HG03139 (cell line): Measurements from ENCODE around the gene C3orf38.
"Not testable (repeated sequence)": the region's sequence is repeated elsewhere in the genome, so short reads cannot be mapped to it uniquely, and the experiment has no call there.

ENCODE experiments used
- ATAC-seq: cut with Tn5 transposase; IDR thresholded peaks from one replicate; pipeline ENCODE4 v1.9.1; 2021; ENCODE audit not compliant: unreplicated experiment

C3orf38 gene

DNA sequence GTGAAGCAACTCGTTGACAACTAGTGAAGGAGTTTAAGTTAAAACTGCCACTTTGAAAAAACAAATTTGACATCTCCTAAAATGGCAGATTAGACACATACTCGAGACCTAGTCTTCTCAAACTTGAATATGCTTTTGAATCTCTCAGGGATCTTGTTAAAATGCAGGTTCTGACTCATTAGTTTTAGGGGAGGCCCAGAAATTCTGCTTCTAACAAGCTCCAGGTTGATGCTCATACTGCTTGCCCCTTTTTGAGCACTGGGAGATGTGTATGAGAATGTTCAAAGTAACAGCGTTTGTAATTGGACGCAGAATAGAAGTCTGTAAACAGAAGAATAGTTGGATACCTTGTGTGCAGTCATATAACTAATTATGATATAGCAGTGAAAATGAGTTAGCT lies 1.6 kb downstream of the C3orf38 start:
- ATAC-seq: no peak

DNA sequence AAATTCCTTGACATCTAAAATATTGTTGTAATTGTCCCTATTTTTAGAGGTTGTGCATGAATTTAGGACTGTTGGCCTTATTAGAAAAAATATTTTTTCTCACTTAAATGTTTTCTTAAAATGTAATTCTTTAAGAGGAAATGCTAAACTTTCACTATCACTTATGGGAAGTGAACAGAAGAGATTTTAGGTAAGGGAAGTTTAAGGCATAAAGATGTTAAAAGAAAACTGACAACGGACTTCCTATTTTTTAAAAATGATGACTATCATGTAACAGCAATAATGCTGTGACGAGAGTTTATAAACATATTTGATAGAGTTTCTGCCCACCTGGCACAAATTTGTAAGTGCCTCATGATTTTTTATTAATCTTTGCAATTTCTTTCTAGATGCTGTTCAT lies 3.1 kb downstream of the C3orf38 start:
- ATAC-seq: no peak

DNA sequence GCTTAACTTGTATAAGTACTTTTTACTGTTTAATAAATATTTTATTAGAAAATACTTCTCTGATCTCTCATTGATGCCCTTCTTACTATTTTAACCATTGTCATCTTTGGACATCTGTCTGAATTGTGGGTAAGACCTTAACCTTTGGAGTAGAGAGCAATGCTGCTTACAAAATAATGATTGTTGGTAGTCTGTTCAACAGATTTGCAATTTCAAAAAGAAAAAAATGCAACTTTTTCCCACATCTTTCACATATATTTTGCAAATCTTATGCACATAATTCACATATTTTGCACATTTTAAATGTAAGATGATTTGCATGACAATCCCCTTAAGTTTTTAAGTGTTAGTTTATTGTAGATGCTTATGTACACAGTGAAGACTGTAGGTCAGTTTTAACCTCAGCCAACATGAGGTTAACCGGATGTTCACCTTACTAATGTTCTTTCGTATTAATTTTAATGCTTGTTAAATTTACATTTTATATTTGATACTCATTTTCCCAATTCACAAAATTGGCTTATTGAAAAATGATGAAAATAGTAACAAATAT lies 16.7 kb downstream of the C3orf38 start:
- ATAC-seq: no peak

DNA sequence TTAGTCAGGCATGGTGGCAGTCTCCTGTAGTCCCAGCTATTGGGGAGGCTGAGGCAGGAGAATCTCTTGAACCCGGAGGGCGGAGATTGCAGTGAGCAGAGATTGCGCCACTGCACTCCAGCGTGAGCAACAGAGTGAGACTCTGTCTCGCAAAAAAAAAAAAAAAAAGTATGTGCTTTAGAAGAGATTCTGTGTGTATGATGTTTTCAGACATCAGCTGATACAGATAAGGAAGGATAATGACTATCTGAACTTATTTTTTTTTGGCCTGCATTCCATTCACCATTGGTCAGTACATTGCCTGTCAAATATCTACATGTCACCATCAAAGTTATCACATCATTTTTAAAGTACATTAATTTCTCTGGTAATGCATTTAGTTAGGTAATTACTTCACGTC lies 17.4 kb downstream of the C3orf38 start:
- no peak for ATAC-seq

DNA sequence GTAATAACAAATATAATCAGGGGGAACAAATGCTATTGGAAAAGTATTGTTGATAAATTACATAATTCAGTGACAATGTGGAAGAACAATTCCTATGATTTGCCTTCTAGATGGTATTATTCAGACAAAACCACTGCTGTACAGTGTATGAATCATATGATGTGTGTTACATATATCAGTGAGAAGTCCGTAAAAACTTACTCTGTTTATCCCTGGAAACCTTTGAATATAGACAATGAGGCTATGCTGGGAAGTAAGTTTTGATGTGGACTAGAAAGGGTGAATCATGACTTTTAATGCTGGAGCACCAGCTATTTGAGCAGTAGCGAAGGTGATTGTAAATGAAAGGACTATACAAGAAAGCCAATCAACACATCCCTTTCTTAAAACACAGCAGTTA lies 17.9 kb downstream of the C3orf38 start:
- no peak for ATAC-seq

DNA sequence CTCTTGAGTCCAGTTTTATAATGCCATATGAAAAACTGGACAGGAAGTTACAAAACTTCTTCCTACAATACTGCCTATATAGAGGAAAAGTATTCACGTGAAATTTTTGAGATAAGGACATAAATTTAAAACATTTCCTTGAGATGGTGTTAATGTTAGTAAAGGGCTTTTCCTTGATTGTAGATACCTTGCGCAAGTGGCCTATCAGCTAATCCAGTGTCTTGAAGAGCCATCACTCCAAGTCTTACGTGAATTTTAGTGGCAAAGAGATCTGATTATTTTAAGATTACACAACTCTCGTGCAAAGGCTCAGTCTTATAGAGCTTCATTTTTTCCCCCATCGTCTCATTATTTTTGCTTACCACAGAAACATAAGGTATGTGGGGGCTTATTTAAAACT lies 18.4 kb downstream of the C3orf38 start:
- no peak for ATAC-seq

DNA sequence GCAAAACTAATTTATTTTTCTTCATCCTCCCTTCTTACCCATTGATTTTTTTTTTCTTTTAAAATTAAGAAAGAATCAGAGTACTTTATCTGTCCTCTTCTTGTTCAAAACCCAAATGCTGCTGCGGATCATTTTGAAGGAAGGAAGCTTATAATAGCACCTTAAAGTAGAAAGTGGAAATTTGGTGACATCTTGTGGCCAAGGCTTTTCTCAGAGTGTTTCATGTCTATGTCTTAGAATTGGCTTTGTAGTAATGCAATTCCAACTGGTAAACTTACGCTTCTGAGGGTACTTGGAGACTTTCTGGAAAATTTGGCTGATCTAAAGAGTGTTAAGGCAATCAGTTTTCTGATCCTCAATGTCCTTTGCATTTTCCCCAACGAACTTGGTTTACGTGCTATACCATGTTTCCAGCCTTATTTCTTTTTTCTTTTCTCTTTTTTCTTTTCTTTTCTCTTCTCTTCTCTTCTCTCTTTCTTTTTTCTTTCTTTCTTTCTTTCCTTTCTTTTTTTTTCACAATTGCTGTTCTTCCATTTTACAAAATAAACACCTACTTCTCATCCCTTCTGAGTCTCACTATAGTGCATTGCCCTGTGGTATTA lies 30.7 kb downstream of the C3orf38 start:
- peak; percentile 89 for ATAC-seq

DNA sequence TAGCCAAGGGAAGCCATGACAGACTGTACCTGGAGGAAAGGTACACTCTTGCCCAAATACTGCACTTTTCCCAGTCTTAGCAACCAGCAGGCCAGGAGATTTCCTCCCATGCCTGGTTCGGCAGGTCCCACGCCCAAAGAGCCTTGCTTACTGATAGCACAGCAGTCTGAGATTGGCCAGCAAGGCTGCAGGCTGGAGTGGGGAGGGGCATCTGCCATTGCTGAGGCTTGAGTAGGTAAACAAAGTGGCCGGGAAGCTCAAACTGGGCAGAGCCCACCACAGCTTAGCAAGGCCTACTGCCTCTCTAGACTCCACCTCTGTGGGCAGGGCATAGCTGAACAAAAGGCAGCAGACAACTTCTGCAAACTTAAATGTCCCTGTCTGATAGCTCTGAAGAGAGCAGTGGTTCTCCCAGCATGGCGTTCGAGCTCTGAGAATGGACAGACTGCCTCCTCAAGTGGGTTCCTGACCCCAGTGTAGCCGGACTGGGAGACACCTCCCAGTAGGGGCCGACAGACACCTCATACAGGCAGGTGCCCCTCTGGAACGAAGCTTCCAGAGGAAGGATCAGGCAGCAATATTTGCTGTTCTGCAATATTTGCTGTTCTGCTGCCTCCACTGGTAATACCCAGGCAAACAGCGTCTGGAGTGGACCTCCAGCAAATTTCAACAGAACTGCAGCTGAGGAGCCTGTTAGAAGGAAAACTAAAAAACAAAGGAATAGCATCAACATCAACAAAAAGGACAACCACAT lies 32.6 kb downstream of the C3orf38 start:
- not testable (repeated sequence) for ATAC-seq

DNA sequence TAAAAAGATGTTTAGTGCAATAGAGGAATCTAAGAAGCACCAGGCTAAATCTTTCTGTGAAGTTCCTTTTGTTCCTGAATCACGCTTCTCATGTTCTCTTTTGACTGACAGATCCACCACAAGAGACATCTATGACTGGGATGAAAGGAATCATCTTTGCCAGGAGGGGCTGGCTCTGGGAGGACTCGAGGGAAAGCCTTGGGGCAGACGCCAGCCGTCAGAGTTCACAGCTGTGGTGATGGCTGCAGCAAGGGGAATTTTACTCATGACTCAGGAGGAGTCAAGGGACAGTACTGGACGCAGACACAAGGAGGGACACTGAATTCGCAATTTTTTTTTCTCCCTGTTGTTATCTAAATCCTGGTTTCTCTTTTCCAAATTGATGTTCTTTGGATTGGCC lies 38.7 kb downstream of the C3orf38 start:
- ATAC-seq: no peak

DNA sequence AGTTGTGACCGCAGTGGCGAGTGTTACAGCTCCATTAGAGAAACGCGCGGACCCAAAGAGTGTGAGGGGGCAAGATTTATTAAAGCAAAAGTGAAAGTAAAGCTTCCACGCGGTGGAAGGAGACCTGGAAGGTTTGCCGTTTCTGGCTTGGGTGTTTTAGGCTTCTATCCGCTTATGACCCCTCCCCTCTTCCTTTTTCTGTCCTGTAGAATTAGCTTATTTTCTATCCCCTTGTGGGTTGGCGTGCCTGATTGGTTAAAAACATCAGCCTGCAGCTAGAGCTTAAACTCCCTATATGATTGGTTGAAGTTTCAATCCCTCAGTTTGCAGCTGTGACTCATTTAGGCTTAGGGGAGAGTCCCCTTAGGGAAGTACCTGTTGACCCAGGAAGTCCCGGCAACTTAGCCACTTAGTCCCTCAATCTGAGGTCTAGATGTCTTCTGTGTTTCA lies 39.6 kb downstream of the C3orf38 start:
- ATAC-seq: peak; percentile 65

DNA sequence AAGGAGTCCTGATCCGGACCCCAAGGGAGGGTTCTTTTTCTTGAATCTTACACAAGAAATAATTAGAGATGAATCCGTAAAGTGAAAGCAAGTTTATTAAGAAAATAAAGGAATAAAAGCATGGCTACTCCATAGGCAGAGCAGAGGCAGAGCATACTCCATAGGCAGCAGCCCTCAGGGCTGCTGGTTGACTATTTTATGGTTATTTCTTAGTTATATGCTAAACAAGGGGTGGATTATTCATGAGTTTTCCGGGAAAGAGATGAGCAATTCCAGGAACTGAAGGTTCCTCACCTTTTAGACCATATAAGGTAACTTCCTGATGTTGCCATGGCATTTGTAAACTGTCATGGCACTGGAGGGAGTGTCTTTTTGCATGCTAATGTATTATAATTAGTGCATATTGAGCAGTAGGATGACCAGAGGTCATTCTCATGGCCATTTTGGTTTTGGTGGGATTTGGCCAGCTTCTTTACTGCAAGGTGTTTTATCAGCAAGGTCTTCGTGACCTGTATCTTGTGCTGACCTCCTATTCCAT lies 42.2 kb downstream of the C3orf38 start:
- no peak for ATAC-seq

DNA sequence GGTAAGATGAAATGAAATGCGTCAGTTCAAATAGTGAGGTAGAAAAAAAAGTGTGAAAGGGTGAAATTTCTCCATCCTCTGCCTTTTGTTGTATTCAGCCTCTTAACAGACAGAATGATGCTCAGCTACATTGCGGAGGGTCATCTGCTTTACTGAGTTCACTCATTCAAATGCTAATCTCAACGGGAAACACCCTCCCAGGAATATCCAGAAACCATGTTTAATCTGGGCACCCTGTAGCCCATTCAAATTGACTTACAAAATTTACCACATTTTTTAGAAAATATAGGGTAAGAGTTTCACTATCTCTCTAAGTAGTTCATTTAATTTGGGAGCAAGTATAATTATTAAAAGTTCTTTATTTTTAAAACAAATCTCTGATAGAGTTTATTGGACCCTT lies 42.9 kb downstream of the C3orf38 start:
- ATAC-seq: no peak

DNA sequence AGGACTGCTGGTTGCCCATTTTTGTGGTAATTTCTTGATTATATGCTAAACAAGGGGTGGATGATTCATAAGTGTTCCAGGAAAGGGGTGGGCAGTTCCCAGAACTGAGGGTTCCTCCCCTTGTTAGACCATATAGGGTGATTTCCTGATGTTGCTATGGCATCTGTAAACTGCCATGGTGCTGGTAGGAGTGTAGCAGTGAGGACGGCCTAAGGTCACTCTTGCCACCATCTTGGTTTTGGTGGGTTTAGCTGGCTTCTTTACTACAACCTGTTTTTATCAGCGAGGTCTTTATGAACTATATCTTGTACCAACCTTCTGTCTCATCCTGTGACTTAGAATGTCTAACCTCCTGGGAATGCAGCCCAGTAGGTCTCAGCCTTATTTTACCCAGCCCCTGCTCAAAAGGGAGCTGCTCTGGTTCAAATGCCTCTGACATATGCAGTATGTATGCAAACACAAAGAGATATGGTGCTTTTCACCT lies 46.2 kb downstream of the C3orf38 start:
- ATAC-seq: no peak

DNA sequence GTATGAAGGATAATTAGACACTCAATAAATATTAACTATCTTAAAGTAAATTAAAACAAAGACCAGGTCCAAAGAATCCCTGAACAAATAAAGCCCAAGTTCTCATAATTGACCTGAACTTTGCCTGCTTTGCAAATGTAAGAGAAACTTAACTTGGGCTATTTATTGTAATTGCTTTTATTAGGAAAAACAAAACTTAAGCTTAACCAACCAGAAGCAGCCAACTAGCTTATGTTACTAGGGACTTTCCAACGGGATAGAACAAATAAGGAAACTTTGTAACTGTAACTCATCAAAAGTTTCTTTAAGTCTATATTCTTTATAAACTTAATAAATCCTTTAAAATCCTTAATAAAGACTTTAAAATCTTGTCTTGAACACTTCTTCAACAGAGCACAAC lies 48.4 kb downstream of the C3orf38 start:
- no peak for ATAC-seq

DNA sequence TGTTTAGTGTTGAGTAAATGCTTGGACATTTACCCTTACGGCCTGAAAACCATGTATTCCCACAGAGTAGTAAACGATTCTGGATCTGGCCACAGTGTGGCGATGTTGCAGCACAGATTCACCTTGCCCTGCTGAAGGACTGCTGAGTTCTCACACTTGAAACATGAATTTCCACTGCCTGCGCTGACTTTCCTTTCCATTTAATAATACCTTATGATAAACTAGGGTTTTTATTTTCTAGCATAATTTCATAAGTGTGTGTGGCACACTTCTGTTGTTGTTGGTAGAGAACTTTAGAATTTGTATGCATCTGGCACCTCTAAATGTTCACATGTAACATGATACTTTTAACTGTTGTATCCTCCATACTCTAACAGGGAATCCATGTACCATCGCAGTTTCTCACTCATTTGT lies 53.9 kb downstream of the C3orf38 start:
- ATAC-seq: peak; percentile 92
